PC-3 (cell line): Measurements from ENCODE around the gene LAMA5.

ENCODE experiments used
- CTCF ChIP-seq: fragments of 300-600 bp; sonication (generic); conservative IDR thresholded peaks from 2 replicates; pipeline ENCODE4 v1.5.1; 2017; ENCODE audit warnings: antibody characterized with exemption, low read depth, mild to moderate bottlenecking, low read length
- EZH2phosphoT487 ChIP-seq: fragments of 300-600 bp; sonication (generic); IDR thresholded peaks from 2 replicates; pipeline ENCODE4 v1.6.1; 2018; ENCODE audit warnings: mild to moderate bottlenecking, antibody characterized with exemption, low read length, borderline replicate concordance

GRCh38 chr20:62286493-62287064, 80.5 kb downstream of the LAMA5 start:
- TF ChIP-seq CTCF = no peak
- TF ChIP-seq EZH2phosphoT487 = no peak
